ENCODE results near the gene E2F2. TPM values are rescaled to one million over a fixed set of nuclear protein-coding genes. Genes with fewer than 3 reads are reported as not detected.
A peak's percentile ranks its signal among the peaks of the same experiment; 100 is the strongest.

The E2F2 gene
- total RNA-seq, 5 donors from 2014 or later (not counting 1 experiment from before 2014, with no cell fraction given): 1.7 to 3.1 (median 2.5) TPM

GRCh38 chr1:23575226-23575810, 44.3 kb upstream of the E2F2 start:
- H3K36me3 ChIP-seq (ENCODE audit: control insufficient read depth in 2 of 2, extremely low read depth in 1 of 2, insufficient read depth in 1 of 2, low read length in 1 of 2): no peaks in the 10 kb centered on the region
- ChIA-PET POLR2A (interaction anchor here in 1 of 2 donors (0.6 kb wide), 1 partner anchor 26 kb away, joined by 8 read pairs; no protein-coding TSS in a partner anchor), CTCF (no interaction called here)
- Mint-ChIP-seq H3K9me3 (no peaks in the 10 kb centered on the region), H3K27ac (peak overlapping the region in 1 of 2 donors; percentile 77), H3K36me3 (no peaks in the 10 kb centered on the region), H3K4me1 (peaks cover 43 to 50% (median 46%) of the 10 kb centered on the region in 3 donors), H3K4me3 (no peak overlapping the region), H3K27me3 (peaks cover 0 to 3% of the 10 kb centered on the region in 2 donors)
- H3K4me3 ChIP-seq (ENCODE audit: control insufficient read depth in 1 of 2, extremely low read depth in 1 of 2, low read length in 1 of 2): no peak overlapping the region
- no peak overlapping the region for H3K27ac ChIP-seq (ENCODE audit: low read length)
- H3K27me3 ChIP-seq (replicated peaks in 1 of 2; ENCODE audit: control insufficient read depth in 2 of 2, extremely low read depth in 1 of 2, insufficient read depth in 2 of 2, low read length in 1 of 2): no peaks in the 10 kb centered on the region
- no peak for ATAC-seq (replicated peaks in 1 of 4)
- peaks cover 31 to 41% of the 10 kb centered on the region in 2 experiments for H3K4me1 ChIP-seq (ENCODE audit: control insufficient read depth in 1 of 2, extremely low read depth in 1 of 2, insufficient read depth in 2 of 2, low read length in 2 of 2)
- H3K9me3 ChIP-seq: no peaks in the 10 kb centered on the region
- 80% methylated on average over 1 of the region's 5 CpGs for WGBS (ENCODE audit: insufficient coverage)
- DNase-seq: no peak

GRCh38 chr1:23574265-23574754, 43.3 kb upstream of the E2F2 start:
- ATAC-seq (replicated peaks in 1 of 4): no peak

GRCh38 chr1:23573574-23574182, 42.6 kb upstream of the E2F2 start:
- Mint-ChIP-seq H3K9me3 (no peaks in the 10 kb centered on the region), H3K27me3 (peaks cover 1 to 11% of the 10 kb centered on the region in 2 donors), H3K27ac (peak overlapping the region in 1 of 2 donors; percentile 56), H3K36me3 (no peaks in the 10 kb centered on the region), H3K4me3 (no peak overlapping the region), H3K4me1 (peaks cover 38 to 43% (median 38%) of the 10 kb centered on the region in 3 donors)
- ATAC-seq (replicated peaks in 1 of 4) (no peak), DNase-seq (no peak)
- WGBS (ENCODE audit: insufficient coverage): 100% methylated on average over 1 of the region's 4 CpGs
- H3K27ac ChIP-seq (ENCODE audit: low read length): no peak overlapping the region
- peaks cover 0 to 10% of the 10 kb centered on the region in 2 experiments for H3K27me3 ChIP-seq (replicated peaks in 1 of 2; ENCODE audit: control insufficient read depth in 2 of 2, extremely low read depth in 1 of 2, insufficient read depth in 2 of 2, low read length in 1 of 2)
- no peaks in the 10 kb centered on the region for H3K36me3 ChIP-seq (ENCODE audit: control insufficient read depth in 2 of 2, extremely low read depth in 1 of 2, insufficient read depth in 1 of 2, low read length in 1 of 2)
- H3K9me3 ChIP-seq: no peaks in the 10 kb centered on the region
- POLR2A ChIA-PET: no interaction called here
- no peak overlapping the region for H3K4me3 ChIP-seq (ENCODE audit: control insufficient read depth in 1 of 2, extremely low read depth in 1 of 2, low read length in 1 of 2)
- CTCF ChIA-PET: no interaction called here
- H3K4me1 ChIP-seq (ENCODE audit: control insufficient read depth in 1 of 2, extremely low read depth in 1 of 2, insufficient read depth in 2 of 2, low read length in 2 of 2): peaks cover 28 to 39% of the 10 kb centered on the region in 2 experiments

More at GRCh38 chr1:23574265-23574754, 43.3 kb upstream of the E2F2 start:
- no CpG with 5 or more reads among the region's 2 CpGs for WGBS (ENCODE audit: insufficient coverage)
- Mint-ChIP-seq H3K9me3 (no peaks in the 10 kb centered on the region), H3K27me3 (peaks cover 0 to 4% of the 10 kb centered on the region in 2 donors), H3K27ac (peak overlapping the region in 1 of 2 donors; percentile 56), H3K36me3 (no peaks in the 10 kb centered on the region), H3K4me3 (no peak overlapping the region), H3K4me1 (peaks cover 43 to 45% (median 43%) of the 10 kb centered on the region in 3 donors)
- CTCF ChIA-PET: no interaction called here
- Histone ChIP-seq H3K36me3 (ENCODE audit: control insufficient read depth in 2 of 2, extremely low read depth in 1 of 2, insufficient read depth in 1 of 2, low read length in 1 of 2) (no peaks in the 10 kb centered on the region), H3K9me3 (no peaks in the 10 kb centered on the region), H3K27ac (ENCODE audit: low read length) (no peak overlapping the region), H3K4me3 (ENCODE audit: control insufficient read depth in 1 of 2, extremely low read depth in 1 of 2, low read length in 1 of 2) (no peak overlapping the region), H3K4me1 (ENCODE audit: control insufficient read depth in 1 of 2, extremely low read depth in 1 of 2, insufficient read depth in 2 of 2, low read length in 2 of 2) (peaks cover 31 to 40% of the 10 kb centered on the region in 2 experiments), H3K27me3 (replicated peaks in 1 of 2; ENCODE audit: control insufficient read depth in 2 of 2, extremely low read depth in 1 of 2, insufficient read depth in 2 of 2, low read length in 1 of 2) (peaks cover 0 to 3% of the 10 kb centered on the region in 2 experiments)
- no peak for DNase-seq
- POLR2A ChIA-PET: interaction anchor here in 1 of 2 donors (0.5 kb wide), 1 partner anchor 81 kb away, joined by 3 read pairs; no protein-coding TSS in a partner anchor

- Histone ChIP-seq H3K36me3 (ENCODE audit: control insufficient read depth in 2 of 2, extremely low read depth in 1 of 2, insufficient read depth in 1 of 2, low read length in 1 of 2) (no peaks in the 10 kb centered on the region), H3K27me3 (replicated peaks in 1 of 2; ENCODE audit: control insufficient read depth in 2 of 2, extremely low read depth in 1 of 2, insufficient read depth in 2 of 2, low read length in 1 of 2) (peaks cover 0 to 28% of the 10 kb centered on the region in 2 experiments), H3K4me3 (ENCODE audit: control insufficient read depth in 1 of 2, extremely low read depth in 1 of 2, low read length in 1 of 2) (no peak overlapping the region), H3K4me1 (ENCODE audit: control insufficient read depth in 1 of 2, extremely low read depth in 1 of 2, insufficient read depth in 2 of 2, low read length in 2 of 2) (peaks cover 11 to 33% of the 10 kb centered on the region in 2 experiments), H3K9me3 (no peaks in the 10 kb centered on the region), H3K27ac (ENCODE audit: low read length) (no peak overlapping the region)
- Mint-ChIP-seq H3K9me3 (no peaks in the 10 kb centered on the region), H3K27me3 (peaks cover 6 to 19% of the 10 kb centered on the region in 2 donors), H3K27ac (no peak overlapping the region), H3K4me1 (peaks cover 23 to 31% (median 26%) of the 10 kb centered on the region in 3 donors), H3K4me3 (no peak overlapping the region), H3K36me3 (no peaks in the 10 kb centered on the region)
- CTCF ChIA-PET: interaction anchor here in 1 of 2 donors (0.6 kb wide), 1 partner anchor 59 kb away, joined by 4 read pairs; no protein-coding TSS in a partner anchor
- DNase-seq (no peak), ATAC-seq (replicated peaks in 1 of 4) (no peak)
- POLR2A ChIA-PET: interaction anchor here (0.6 to 0.7 kb wide), 3 partner anchors 14 to 37 kb away, joined by 4 to 10 read pairs (median 5); no protein-coding TSS in a partner anchor
- no CpG with 5 or more reads among the region's 3 CpGs for WGBS (ENCODE audit: insufficient coverage)
These were observed 40.4 kb upstream of the E2F2 start for GRCh38 chr1:23571465-23571864.

GRCh38 chr1:23570001-23570691, 39.1 kb upstream of the E2F2 start:
- DNase-seq (no peak), ATAC-seq (replicated peaks in 1 of 4) (no peak)
- H3K36me3 ChIP-seq (ENCODE audit: control insufficient read depth in 2 of 2, extremely low read depth in 1 of 2, insufficient read depth in 1 of 2, low read length in 1 of 2): no peaks in the 10 kb centered on the region
- no peaks in the 10 kb centered on the region for H3K9me3 ChIP-seq
- peaks cover 0 to 28% of the 10 kb centered on the region in 2 experiments for H3K27me3 ChIP-seq (replicated peaks in 1 of 2; ENCODE audit: control insufficient read depth in 2 of 2, extremely low read depth in 1 of 2, insufficient read depth in 2 of 2, low read length in 1 of 2)
- peaks cover 18 to 25% (median 19%) of the 10 kb centered on the region in 3 donors for H3K4me1 Mint-ChIP-seq
- no peak overlapping the region for H3K27ac Mint-ChIP-seq
- no peak overlapping the region for H3K4me3 Mint-ChIP-seq
- no peak overlapping the region for H3K4me3 ChIP-seq (ENCODE audit: control insufficient read depth in 1 of 2, extremely low read depth in 1 of 2, low read length in 1 of 2)
- POLR2A ChIA-PET: no interaction called here
- H3K9me3 Mint-ChIP-seq: no peaks in the 10 kb centered on the region
- CTCF ChIA-PET: interaction anchor here in 1 of 2 donors (0.8 kb wide), 1 partner anchor 71 kb away, joined by 3 read pairs; no protein-coding TSS in a partner anchor
- no peaks in the 10 kb centered on the region for H3K36me3 Mint-ChIP-seq
- H3K27me3 Mint-ChIP-seq: peaks cover 6 to 24% of the 10 kb centered on the region in 2 donors
- H3K4me1 ChIP-seq (ENCODE audit: control insufficient read depth in 1 of 2, extremely low read depth in 1 of 2, insufficient read depth in 2 of 2, low read length in 2 of 2): peaks cover 5 to 27% of the 10 kb centered on the region in 2 experiments
- no peak overlapping the region for H3K27ac ChIP-seq (ENCODE audit: low read length)
- WGBS (ENCODE audit: insufficient coverage): 100% methylated on average over 1 of the region's 4 CpGs

Measured in T-cell (primary cell).